ENCODE results near the gene OSBPL10. TPM values are rescaled to one million over a fixed set of nuclear protein-coding genes. Genes with fewer than 3 reads are reported as not detected.
A peak's percentile ranks its signal among the peaks of the same experiment; 100 is the strongest.
"Not testable (repeated sequence)": the region's sequence is repeated elsewhere in the genome, so short reads cannot be mapped to it uniquely, and the experiment has no call there.

Gene OSBPL10
- polyA plus RNA-seq, 3 donors, result 18.2 to 22.3 (median 20.3) TPM

DNA sequence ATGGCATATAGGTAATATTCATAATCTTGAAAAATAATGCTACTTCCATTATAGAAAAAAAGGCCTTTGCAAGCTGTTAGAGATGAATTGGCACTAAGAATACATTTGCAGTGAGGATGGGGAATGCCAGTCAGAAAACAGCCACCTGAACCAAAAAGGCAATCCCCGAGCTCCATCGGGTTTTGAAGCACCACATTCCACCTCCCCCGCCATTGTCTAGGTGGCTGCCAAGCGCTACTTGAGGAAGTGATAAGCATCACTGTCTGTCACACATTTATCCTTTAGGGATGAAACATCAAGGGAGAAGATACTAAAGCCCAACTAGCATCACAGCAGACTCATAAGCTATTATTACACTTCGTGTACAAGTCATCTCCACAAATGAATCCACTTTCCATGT lies 112.8 kb downstream of the OSBPL10 start:
- DNase-seq (ENCODE audit: low read depth in 3 of 3, low spot score in 2 of 3), result no peak

GRCh38 chr3:31862666-31863279 lies 118.3 kb downstream of the OSBPL10 start:
- DNase-seq (ENCODE audit: low read depth in 3 of 3, low spot score in 2 of 3), result no peak

DNA sequence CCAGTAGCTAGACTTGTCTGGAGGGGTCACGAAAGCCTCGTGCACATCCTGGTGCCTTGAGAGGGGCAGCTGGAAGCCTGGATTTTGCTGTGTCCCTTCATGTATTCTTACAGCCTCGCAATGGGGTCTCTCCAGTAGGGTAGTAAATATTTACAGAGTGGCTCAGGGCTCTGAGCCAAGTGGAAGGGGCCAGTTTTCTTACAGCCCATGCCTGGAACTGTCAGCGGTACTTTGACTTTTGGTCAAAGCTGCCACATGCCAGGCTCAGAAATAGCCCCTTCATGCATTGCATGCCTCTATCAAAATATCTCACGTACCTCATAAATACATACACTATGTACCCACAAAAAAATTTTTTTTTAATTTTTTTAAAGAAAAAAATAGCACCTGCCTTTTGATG lies 119.2 kb downstream of the OSBPL10 start:
- DNase-seq (ENCODE audit: low read depth in 3 of 3, low spot score in 2 of 3), result no peak

- not testable (repeated sequence) for DNase-seq (ENCODE audit: low read depth in 3 of 3, low spot score in 2 of 3)
Measured at GRCh38 chr3:31860642-31861041, 120.4 kb downstream of the OSBPL10 start.

DNA sequence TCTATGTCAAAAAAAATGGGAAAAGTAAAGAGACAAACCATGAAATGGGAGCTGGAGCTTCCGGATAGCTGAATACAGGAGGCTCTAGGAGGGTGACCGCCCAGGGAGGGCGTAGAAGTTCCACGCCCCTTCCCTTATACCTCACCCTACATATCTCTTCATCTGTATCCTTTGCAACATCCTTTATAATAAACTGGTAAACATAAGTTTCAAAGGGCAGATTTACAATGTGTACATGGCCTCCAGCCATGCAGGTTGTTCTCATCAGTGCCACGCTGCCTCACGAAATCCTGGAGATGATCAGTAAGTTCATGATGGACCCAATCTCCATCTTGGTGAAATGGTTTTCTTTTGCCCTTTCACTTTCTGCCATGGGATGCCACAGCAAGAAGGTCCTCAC lies 121.8 kb downstream of the OSBPL10 start:
- DNase-seq (ENCODE audit: low read depth in 3 of 3, low spot score in 2 of 3), result no peak

- no peak for DNase-seq (ENCODE audit: low read depth in 3 of 3, low spot score in 2 of 3)
Measured at GRCh38 chr3:31858439-31858838, 122.6 kb downstream of the OSBPL10 start.

- no peak for DNase-seq (ENCODE audit: low read depth in 3 of 3, low spot score in 2 of 3)
Measured at GRCh38 chr3:31853580-31853979, 127.5 kb downstream of the OSBPL10 start.

DNA sequence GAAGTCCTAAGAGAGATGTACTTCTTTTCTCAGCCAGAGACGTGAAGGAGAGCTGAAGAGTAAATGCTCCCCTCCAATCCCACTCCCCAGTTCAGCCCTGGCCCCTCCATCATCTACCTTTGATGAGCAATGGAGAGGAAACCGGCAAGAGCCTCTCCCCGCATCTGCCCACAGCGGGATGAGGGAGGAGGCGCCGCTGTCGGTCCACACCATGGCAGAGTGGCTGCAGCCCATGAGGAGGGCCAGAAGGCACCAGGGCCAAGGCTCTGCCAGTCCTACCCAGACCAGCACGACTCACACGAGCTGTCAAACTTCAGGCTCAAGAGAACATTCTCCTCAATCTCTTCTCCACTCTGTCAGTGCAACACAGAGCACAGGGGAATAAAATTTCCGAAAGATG lies 129.8 kb downstream of the OSBPL10 start:
- DNase-seq (ENCODE audit: low read depth in 3 of 3, low spot score in 2 of 3), result no peak

GRCh38 chr3:31848911-31849310 lies 132.2 kb downstream of the OSBPL10 start:
- DNase-seq (ENCODE audit: low read depth in 3 of 3, low spot score in 2 of 3), result no peak

- peak in 1 of 3 donors; percentile 21 for DNase-seq (ENCODE audit: low read depth in 3 of 3, low spot score in 2 of 3)
Measured at GRCh38 chr3:31848163-31848818, 132.8 kb downstream of the OSBPL10 start.

DNA sequence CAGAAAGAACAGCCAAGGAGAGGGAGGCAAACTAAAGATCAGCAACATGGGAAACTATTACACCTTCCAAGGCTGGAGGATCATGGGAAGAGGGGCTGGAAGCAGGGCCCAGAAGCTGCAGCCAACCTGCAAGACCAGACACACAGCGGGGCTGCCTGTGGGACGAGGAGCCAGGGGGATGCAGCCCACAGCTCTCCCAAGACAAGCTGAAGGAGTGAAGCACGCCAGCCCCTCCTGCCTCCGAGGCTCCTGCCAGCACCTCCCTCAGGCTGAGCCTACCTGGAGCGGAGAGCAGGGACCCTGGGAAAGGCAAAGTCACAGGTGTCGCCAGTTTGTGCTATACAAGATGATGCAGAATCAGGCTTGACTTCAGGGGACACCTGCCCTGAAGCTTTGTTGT lies 133.3 kb downstream of the OSBPL10 start:
- no peak for DNase-seq (ENCODE audit: low read depth in 3 of 3, low spot score in 2 of 3)

DNA sequence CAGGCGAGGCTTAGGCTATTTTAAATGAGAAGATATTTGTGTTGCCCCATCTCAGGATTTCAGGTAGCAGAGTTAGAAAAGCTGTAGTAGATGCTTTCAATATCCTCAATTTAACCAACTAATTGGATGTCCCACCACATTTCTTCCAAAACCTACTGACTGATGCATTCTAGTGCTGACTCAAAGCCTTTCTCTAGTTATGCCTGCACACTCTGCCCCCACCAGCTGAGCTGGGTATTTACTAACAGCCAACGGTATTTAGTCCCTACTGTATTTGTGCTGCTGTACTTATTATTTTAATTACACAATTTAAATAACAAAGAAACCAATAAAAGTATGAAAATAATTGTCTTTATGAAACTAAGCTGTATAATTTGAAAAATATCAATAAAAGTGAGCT lies 139.5 kb downstream of the OSBPL10 start:
- DNase-seq (ENCODE audit: low read depth in 3 of 3, low spot score in 2 of 3), result no peak

DNA sequence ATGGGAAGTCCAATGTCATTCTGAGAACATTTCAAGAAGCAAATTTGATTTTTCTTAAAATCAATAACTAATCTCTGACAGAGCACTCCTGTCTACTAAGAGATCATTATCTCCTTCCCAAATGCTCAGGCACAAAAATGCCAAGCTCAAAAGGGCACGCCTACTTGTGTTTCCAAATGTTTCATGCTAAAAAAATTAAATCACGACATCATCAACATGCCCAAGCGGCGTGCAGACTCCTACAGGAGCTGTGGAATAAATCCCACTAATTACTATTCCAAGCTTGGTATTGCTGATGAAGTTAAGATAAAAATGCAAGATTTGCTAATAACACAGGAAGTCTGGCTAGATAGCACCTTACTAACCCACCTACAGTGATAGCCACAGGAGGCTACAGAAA lies 140.8 kb downstream of the OSBPL10 start:
- no peak for DNase-seq (ENCODE audit: low read depth in 3 of 3, low spot score in 2 of 3)

GRCh38 chr3:31839144-31839917 lies 141.7 kb downstream of the OSBPL10 start:
- no peak for DNase-seq (ENCODE audit: low read depth in 3 of 3, low spot score in 2 of 3)

DNA sequence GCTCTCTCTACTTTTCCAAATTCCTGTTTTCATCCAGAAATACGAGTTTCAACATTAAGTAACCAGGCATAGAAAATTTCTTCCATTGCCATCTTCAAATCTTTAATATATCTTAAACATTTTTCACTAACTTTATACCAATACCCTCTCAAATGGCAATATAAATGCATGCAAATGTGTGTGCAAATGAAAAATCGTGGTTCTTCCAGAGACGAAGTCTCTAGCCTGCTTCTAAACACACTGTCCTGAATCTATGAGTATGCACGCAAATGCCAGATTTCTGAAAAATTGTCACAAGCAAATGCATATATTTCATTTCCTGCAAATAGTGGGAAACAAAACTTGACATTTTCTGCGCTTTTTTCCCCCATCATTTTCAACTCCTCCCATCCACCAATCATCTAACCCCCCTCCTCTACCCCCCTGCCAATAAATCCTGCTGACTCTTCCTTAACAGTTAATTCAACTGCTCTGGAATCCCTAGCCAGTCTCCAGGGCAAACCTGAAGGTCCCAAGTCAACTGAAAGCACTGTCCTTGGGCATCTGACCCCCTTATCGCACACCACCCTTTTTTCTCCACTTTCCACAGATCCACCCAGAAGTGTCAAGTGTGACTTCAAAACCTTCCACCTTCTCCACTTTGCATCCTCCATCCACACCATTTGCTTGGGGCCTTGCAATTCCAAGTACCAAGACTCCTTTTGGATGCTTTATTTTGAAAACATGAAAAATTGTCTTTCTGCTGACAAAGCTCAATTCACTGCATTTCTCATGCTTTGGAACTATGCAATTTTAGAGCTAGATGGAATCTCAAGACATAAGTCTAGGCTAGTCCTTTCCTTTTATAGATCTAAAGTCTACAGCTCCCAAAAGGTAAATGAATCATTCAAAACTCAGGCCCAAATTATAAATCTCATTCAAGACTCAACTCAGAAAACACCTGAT lies 144.7 kb downstream of the OSBPL10 start:
- DNase-seq (ENCODE audit: low read depth in 3 of 3, low spot score in 2 of 3), result no peak

DNA sequence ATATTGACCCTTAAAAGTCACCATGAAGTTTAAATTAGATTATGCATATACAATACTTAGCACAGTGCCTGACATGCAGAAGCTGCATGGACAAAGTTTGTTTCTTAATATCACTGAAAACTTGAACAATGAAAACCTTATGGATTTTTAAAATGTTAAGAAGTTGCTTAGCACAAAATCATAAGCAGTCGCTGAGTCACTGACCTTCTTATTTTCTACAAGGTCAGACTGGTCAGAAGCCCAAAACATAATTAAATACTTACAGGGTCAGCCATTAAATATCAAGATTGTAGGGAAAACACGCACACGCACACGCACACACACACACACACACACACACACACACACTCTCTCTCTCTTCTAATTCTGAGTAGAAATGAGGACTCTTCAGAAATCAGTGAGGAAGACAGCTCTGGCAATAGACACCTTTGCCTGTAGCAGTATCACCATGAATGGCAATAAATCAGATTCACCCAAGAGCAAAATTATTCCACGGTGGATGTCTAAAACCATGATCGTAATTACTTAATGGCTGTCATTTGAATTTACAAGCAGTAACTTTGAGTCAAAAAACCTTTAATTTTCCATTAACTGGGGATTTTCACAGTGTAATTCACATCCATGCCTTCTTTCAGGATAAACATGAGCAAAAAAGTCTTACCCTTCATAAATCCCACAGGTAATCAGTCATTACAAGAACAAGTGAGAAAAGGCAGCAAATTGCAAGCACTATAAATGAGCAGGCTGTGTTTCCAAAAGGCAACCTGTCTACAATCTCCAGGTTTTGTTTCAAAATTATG lies 147.5 kb downstream of the OSBPL10 start:
- DNase-seq (ENCODE audit: low read depth in 3 of 3, low spot score in 2 of 3), result no peak

DNA sequence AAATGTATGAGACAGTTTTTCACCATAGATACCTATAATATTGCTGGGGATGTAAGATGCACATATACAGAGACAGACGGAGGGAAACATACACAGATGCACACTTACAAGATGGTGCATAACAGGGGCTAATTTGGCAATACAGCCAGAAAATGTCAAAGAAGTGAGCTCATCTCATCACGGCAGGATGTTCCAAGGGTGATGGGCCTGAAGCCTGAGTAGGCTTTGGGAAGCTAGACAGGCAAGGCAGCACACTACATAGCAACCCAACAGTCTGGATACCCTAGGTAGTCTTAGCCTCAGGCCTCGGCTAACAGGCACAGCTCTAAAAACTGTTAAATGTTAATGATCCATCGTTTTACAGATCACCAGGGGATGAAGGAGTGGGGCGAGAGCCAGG lies 148.5 kb downstream of the OSBPL10 start:
- no peak for DNase-seq (ENCODE audit: low read depth in 3 of 3, low spot score in 2 of 3)

- DNase-seq (ENCODE audit: low read depth in 3 of 3, low spot score in 2 of 3), result no peak
Measured at GRCh38 chr3:31831591-31831990, 149.5 kb downstream of the OSBPL10 start.

GRCh38 chr3:31829826-31830426 lies 151.1 kb downstream of the OSBPL10 start:
- peak in 1 of 3 donors; percentile 24 for DNase-seq (ENCODE audit: low read depth in 3 of 3, low spot score in 2 of 3)

DNA sequence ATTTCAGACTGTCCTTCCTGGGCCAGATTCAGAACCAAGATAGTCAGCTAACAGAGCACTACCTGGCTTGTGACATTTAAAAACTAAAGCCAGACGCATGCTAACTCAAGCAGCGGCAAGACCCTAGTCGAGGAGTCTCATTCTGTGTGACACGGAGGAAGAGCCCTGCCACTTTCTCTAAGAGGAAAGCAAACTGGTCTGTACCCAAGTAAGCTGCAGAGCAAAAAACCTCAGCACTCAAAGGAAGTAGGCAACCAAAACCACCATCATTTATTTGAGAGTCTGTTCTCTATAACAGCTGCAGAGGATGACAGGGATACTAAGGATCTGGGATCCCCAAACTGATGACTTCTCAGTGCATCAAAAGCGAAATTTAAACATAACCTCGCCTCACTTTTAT lies 152.1 kb downstream of the OSBPL10 start:
- no peak for DNase-seq (ENCODE audit: low read depth in 3 of 3, low spot score in 2 of 3)
